Measurements from ENCODE around the gene NPRL2. TPM values are rescaled to one million over a fixed set of nuclear protein-coding genes. Genes with fewer than 3 reads are reported as not detected.

Gene NPRL2
- total RNA-seq, 1 experiment from 2014 or later = 24.1 TPM

DNA sequence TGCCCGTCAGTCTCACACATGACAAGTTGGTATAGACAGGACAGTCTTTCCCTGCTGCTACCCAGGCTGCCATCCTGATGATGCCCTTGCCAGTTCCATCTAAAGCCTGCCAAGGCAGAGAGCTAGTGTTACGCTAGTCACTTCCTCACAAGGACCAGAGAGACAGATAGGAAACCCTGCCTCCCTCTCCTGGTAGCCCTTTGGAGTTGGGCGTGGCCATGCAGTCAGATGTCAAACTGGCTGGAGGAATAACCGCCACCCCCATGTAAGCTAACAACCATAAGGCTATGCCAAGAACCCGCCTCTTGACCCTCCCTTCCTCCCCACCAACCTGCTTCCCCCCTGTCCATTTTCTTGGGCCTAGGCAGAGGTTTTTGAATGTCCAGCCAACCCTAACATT, 6.0 kb upstream of the NPRL2 start:
- peaks cover 22% of the 10 kb centered on the region for H4K20me1 ChIP-seq (ENCODE audit: insufficient read depth)
- TF ChIP-seq EZH2 (IDR thresholded peaks at IDR 0.05; ENCODE audit: low read depth) = no peak
- TF ChIP-seq, protein P1, sequence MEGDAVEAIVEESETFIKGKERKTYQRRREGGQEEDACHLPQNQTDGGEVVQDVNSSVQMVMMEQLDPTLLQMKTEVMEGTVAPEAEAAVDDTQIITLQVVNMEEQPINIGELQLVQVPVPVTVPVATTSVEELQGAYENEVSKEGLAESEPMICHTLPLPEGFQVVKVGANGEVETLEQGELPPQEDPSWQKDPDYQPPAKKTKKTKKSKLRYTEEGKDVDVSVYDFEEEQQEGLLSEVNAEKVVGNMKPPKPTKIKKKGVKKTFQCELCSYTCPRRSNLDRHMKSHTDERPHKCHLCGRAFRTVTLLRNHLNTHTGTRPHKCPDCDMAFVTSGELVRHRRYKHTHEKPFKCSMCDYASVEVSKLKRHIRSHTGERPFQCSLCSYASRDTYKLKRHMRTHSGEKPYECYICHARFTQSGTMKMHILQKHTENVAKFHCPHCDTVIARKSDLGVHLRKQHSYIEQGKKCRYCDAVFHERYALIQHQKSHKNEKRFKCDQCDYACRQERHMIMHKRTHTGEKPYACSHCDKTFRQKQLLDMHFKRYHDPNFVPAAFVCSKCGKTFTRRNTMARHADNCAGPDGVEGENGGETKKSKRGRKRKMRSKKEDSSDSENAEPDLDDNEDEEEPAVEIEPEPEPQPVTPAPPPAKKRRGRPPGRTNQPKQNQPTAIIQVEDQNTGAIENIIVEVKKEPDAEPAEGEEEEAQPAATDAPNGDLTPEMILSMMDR (conservative IDR thresholded peaks at IDR 0.05) = no peak
- intact Hi-C loops (cut with micrococcal nuclease; ENCODE audit: unreplicated experiment) = loop anchor here (5.0 kb wide), 1 partner anchor 1031 kb away; the partner anchor contains the start of gene MANF
- H3K4me2 ChIP-seq = peak overlapping the region; percentile 89
- DNase-seq = no peak
- no peaks in the 10 kb centered on the region for H3K9me2 ChIP-seq (ENCODE audit: insufficient read depth)
- H3K27ac ChIP-seq = no peak overlapping the region
- H3K4me3 ChIP-seq = peak overlapping the region; percentile 86; the same call in 1 of the 2 replicates
- no TSS peak for BruUV-seq (replicated peaks)
- no peak overlapping the region for H2AFZ ChIP-seq
- peaks cover 30% of the 10 kb centered on the region for H3K4me1 ChIP-seq (replicated peaks; ENCODE audit: insufficient read depth)
- H3F3A ChIP-seq (ENCODE audit: insufficient read depth, low read depth) = peaks cover 5% of the 10 kb centered on the region; the same call in 1 of the 2 replicates
- no peaks in the 10 kb centered on the region for H3K27me3 ChIP-seq (ENCODE audit: insufficient read depth, low read depth)
- POLR2A ChIA-PET (ENCODE audit: unreplicated experiment) = no interaction called here
- CTCF ChIA-PET = no interaction called here
- H3K79me2 ChIP-seq (ENCODE audit: low read depth) = peaks cover 43% of the 10 kb centered on the region
- H3K36me3 ChIP-seq (ENCODE audit: low read depth) = 0 out of 2 replicates have a peak, but pooled peaks cover 4% of the 10 kb centered on the region
- no peaks in the 10 kb centered on the region for H3K9me3 ChIP-seq (ENCODE audit: insufficient read depth, low read depth)

DNA sequence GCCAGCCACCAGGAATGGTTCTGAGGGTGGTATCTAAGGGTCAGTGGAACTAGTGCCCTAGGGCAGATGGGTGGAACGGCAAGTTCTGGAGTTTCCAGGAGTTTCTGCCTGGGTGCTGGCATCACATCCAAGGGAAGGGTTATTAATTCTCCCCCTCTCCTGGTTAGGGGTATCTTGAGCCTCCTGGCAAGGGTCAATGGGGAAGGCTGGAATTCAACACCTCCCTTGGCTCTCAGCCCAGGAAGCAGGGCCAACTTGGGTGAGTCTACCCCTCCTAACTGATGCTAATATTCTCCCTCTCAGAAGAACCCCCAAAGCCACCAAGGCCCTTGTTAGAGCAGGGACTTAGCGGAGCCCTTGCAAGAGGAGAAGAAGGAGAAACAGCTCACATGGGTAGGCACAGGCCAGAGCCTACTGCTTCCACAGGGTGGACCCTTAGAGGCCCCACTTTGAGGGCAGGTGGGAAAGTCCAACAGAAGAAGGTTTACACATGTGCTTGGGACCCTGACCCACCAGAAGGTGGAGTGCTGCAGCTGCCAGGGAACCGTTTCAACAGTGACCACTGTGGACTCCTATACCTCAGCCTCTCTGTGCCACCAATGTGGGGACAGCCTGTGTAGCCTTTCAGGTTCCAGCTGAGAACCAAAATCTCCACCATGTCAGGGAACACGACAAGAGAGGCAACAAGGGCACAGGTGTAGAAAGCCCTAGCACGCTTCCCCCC, 5.4 kb upstream of the NPRL2 start:
- Histone ChIP-seq H3K79me2 (ENCODE audit: low read depth) (peaks cover 47% of the 10 kb centered on the region), H3K9me3 (ENCODE audit: insufficient read depth, low read depth) (no peaks in the 10 kb centered on the region), H2AFZ (no peak overlapping the region), H3K9me2 (ENCODE audit: insufficient read depth) (no peaks in the 10 kb centered on the region), H3K27me3 (ENCODE audit: insufficient read depth, low read depth) (no peaks in the 10 kb centered on the region), H4K20me1 (ENCODE audit: insufficient read depth) (peaks cover 22% of the 10 kb centered on the region), H3K36me3 (ENCODE audit: low read depth) (0 out of 2 replicates have a peak, but pooled peaks cover 4% of the 10 kb centered on the region), H3F3A (ENCODE audit: insufficient read depth, low read depth) (peaks cover 5% of the 10 kb centered on the region; the same call in 1 of the 2 replicates), H3K27ac (no peak overlapping the region), H3K4me2 (peak overlapping the region; percentile 89; the same call in 1 of the 2 replicates), H3K4me3 (no peak overlapping the region), H3K4me1 (replicated peaks; ENCODE audit: insufficient read depth) (peaks cover 34% of the 10 kb centered on the region)
- DNase-seq = no peak
- POLR2A ChIA-PET (ENCODE audit: unreplicated experiment) = no interaction called here
- CTCF ChIA-PET = no interaction called here
- no peak for TF ChIP-seq EZH2 (IDR thresholded peaks at IDR 0.05; ENCODE audit: low read depth)
- TF ChIP-seq, protein P1 (conservative IDR thresholded peaks at IDR 0.05) = no peak
- intact Hi-C loops (cut with micrococcal nuclease; ENCODE audit: unreplicated experiment) = loop anchor here (5.0 kb wide), 1 partner anchor 1031 kb away; the partner anchor contains the start of gene MANF
- BruUV-seq (replicated peaks) = no TSS peak

DNA sequence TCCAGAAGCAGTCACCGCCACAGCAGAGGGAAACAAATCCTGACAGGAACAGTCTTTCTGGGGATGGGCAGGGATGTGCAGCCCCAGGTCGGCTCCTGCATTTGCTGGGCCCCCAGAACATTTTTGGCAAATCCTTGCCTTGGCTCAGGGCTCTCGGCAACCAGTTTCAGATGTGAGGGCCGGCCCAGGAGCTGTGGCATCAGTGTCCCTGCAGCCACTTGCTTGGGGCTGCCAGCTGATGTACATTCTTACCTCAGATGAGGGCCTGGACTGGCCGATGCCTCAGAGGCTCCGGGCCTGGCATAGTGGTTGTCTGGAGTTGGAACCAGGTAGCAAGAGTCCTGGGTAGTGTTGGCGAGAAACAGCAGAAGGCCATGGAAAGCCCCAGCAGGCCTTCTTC, 4.3 kb upstream of the NPRL2 start:
- Histone ChIP-seq H3K27me3 (ENCODE audit: insufficient read depth, low read depth) (no peaks in the 10 kb centered on the region), H4K20me1 (ENCODE audit: insufficient read depth) (peaks cover 22% of the 10 kb centered on the region), H3K4me3 (no peak overlapping the region), H3K36me3 (ENCODE audit: low read depth) (0 out of 2 replicates have a peak, but pooled peaks cover 4% of the 10 kb centered on the region), H3K9me2 (ENCODE audit: insufficient read depth) (no peaks in the 10 kb centered on the region), H3K4me2 (no peak overlapping the region), H3K79me2 (ENCODE audit: low read depth) (peaks cover 51% of the 10 kb centered on the region), H3F3A (ENCODE audit: insufficient read depth, low read depth) (peaks cover 5% of the 10 kb centered on the region; the same call in 1 of the 2 replicates), H3K4me1 (replicated peaks; ENCODE audit: insufficient read depth) (peaks cover 40% of the 10 kb centered on the region), H3K27ac (no peak overlapping the region), H3K9me3 (ENCODE audit: insufficient read depth, low read depth) (no peaks in the 10 kb centered on the region), H2AFZ (no peak overlapping the region)
- TF ChIP-seq EZH2 (IDR thresholded peaks at IDR 0.05; ENCODE audit: low read depth) = no peak
- TF ChIP-seq, protein P1 (conservative IDR thresholded peaks at IDR 0.05) = no peak
- no TSS peak for BruUV-seq (replicated peaks)
- POLR2A ChIA-PET (ENCODE audit: unreplicated experiment) = interaction anchor here (0.7 to 1.0 kb wide), 2 partner anchors 16 to 18 kb away, joined by 3 to 7 read pairs; no protein-coding TSS in a partner anchor
- DNase-seq = no peak
- CTCF ChIA-PET = no interaction called here
- intact Hi-C loops (cut with micrococcal nuclease; ENCODE audit: unreplicated experiment) = loop anchor here (5.0 kb wide), 1 partner anchor 1032 kb away; the partner anchor contains the start of gene MANF

Data from PC-9 (cell line).